Natural killer cell (primary cell): ENCODE results near the gene RD3L. TPM values are rescaled to one million over a fixed set of nuclear protein-coding genes. Genes with fewer than 3 reads are reported as not detected.

Source experiments
- ATAC-seq, 3 donors: fragments of 150-1000 bp in 2 of 3; fragments of 200-7000 bp in 1 of 3; cut with Tn5 transposase; 1 replicate in 1 of 3; 2 replicates in 2 of 3; pipeline ENCODE4 v1.10.0; 2021; ENCODE audit warnings: mild to moderate bottlenecking in 2 of 3, moderate library complexity in 2 of 3
- DNase-seq, 2 donors: peaks; one replicate each; pipeline versions ENCODE4 v3.0.0 to v3.0.0-alpha.2; 2013 to 2021; ENCODE audit warnings: mixed read lengths in 1 of 2
- H3K27ac ChIP-seq: one replicate; pipeline ENCODE4 v1.5.1; 2013; ENCODE audit warnings: mild to moderate bottlenecking, low read length
- H3K27me3 ChIP-seq: one replicate; pipeline ENCODE4 v1.6.1; 2013; ENCODE audit warnings: low read length; ENCODE audit not compliant: control insufficient read depth, insufficient read depth
- H3K36me3 ChIP-seq: one replicate; pipeline ENCODE4 v1.6.1; 2013; ENCODE audit warnings: low read length; ENCODE audit not compliant: control insufficient read depth, insufficient read depth
- H3K4me1 ChIP-seq: one replicate; pipeline ENCODE4 v1.6.1; 2013; ENCODE audit warnings: low read length; ENCODE audit not compliant: control insufficient read depth, insufficient read depth
- H3K4me3 ChIP-seq: one replicate; pipeline ENCODE4 v1.5.1; 2013; ENCODE audit warnings: low read length
- H3K9me3 ChIP-seq: one replicate; pipeline ENCODE4 v1.6.1; 2013; ENCODE audit warnings: low read length; ENCODE audit not compliant: control insufficient read depth, insufficient read depth
- H3K27ac Mint-ChIP-seq, 2 donors: one replicate each; pipeline ENCODE4 v1.8.0; 2022; ENCODE audit warnings: mild to moderate bottlenecking in 2 of 2, mixed read lengths in 2 of 2, moderate library complexity in 1 of 2
- H3K27me3 Mint-ChIP-seq, 2 donors: one replicate each; pipeline ENCODE4 v1.8.0; 2022; ENCODE audit warnings: low read depth in 2 of 2, mixed read lengths in 2 of 2
- H3K36me3 Mint-ChIP-seq: one replicate; pipeline ENCODE4 v1.8.0; 2022; ENCODE audit warnings: mixed read lengths
- H3K4me1 Mint-ChIP-seq, 2 donors: one replicate each; pipeline ENCODE4 v1.8.0; 2022; ENCODE audit warnings: mixed read lengths in 2 of 2
- H3K4me3 Mint-ChIP-seq: one replicate; pipeline ENCODE4 v1.8.0; 2022; ENCODE audit warnings: mild to moderate bottlenecking, moderate library complexity, mixed read lengths
- H3K9me3 Mint-ChIP-seq, 2 donors: one replicate each; pipeline ENCODE4 v1.8.0; 2022; ENCODE audit warnings: mixed read lengths in 2 of 2
- WGBS: methylation state at CpG from one replicate; pipeline ENCODE4 v1.1.7; 2013; ENCODE audit warnings: missing lambda C conversion rate; ENCODE audit not compliant: insufficient coverage; 5-methylcytosine and 5-hydroxymethylcytosine counted together
- intact Hi-C: fragments of 100-400 bp; cut with micrococcal nuclease; formaldehyde crosslinking; loops from one replicate; pipeline ENCODE4 v1.14.2; 2022
- total RNA-seq, 4 donors: library from RNA; stranded (reverse); fragments of 120-200 nt in 1 of 4; gene quantifications; one replicate each; pipeline versions ENCODE4 v1.2.3 to v1.2.4, GENCODE V29; 2013 to 2022
- TF ChIP-seq, protein P1 (sequence below): fragments of 200-600 bp; IDR thresholded peaks from one replicate; pipeline ENCODE4 v1.8.0; 2022; ENCODE audit warnings: antibody characterized with exemption

The RD3L gene
- total RNA-seq, 3 donors from 2014 or later (not counting 1 experiment from before 2014, with no cell fraction given), result not detected

- H3K9me3 Mint-ChIP-seq, result no peaks in the 10 kb centered on the region
- no peak overlapping the region for H3K4me3 Mint-ChIP-seq
- peaks cover 3% of the 10 kb centered on the region for H3K27me3 ChIP-seq
- no peaks in the 10 kb centered on the region for H3K4me1 Mint-ChIP-seq
- TF ChIP-seq, protein P1, sequence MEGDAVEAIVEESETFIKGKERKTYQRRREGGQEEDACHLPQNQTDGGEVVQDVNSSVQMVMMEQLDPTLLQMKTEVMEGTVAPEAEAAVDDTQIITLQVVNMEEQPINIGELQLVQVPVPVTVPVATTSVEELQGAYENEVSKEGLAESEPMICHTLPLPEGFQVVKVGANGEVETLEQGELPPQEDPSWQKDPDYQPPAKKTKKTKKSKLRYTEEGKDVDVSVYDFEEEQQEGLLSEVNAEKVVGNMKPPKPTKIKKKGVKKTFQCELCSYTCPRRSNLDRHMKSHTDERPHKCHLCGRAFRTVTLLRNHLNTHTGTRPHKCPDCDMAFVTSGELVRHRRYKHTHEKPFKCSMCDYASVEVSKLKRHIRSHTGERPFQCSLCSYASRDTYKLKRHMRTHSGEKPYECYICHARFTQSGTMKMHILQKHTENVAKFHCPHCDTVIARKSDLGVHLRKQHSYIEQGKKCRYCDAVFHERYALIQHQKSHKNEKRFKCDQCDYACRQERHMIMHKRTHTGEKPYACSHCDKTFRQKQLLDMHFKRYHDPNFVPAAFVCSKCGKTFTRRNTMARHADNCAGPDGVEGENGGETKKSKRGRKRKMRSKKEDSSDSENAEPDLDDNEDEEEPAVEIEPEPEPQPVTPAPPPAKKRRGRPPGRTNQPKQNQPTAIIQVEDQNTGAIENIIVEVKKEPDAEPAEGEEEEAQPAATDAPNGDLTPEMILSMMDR, result no peak
- no peak overlapping the region for H3K27ac Mint-ChIP-seq
- ATAC-seq (no peak), DNase-seq (no peak)
- no peaks in the 10 kb centered on the region for H3K4me1 ChIP-seq
- H3K27me3 Mint-ChIP-seq, result peaks cover 24 to 38% of the 10 kb centered on the region in 2 donors
- no peak overlapping the region for H3K4me3 ChIP-seq
- no peaks in the 10 kb centered on the region for H3K9me3 ChIP-seq
- H3K36me3 ChIP-seq, result no peaks in the 10 kb centered on the region
- intact Hi-C loops, result no loop called here
- H3K36me3 Mint-ChIP-seq, result no peaks in the 10 kb centered on the region
- 80% methylated on average over 7 of the region's 7 CpGs for WGBS
- no peak overlapping the region for H3K27ac ChIP-seq
These were observed 867 bp downstream of the RD3L start for GRCh38 chr14:103941462-103941861.

GRCh38 chr14:103935102-103935501 lies 7.2 kb downstream of the RD3L start:
- Mint-ChIP-seq H3K4me1 (no peaks in the 10 kb centered on the region), H3K27ac (no peak overlapping the region), H3K9me3 (no peaks in the 10 kb centered on the region), H3K27me3 (peaks cover 6 to 8% of the 10 kb centered on the region in 2 donors), H3K4me3 (no peak overlapping the region), H3K36me3 (no peaks in the 10 kb centered on the region)
- TF ChIP-seq, protein P1, result no peak
- ATAC-seq (no peak), DNase-seq (no peak)
- no peaks in the 10 kb centered on the region for H3K36me3 ChIP-seq
- no peak overlapping the region for H3K4me3 ChIP-seq
- H3K27me3 ChIP-seq, result peaks cover 3% of the 10 kb centered on the region
- H3K4me1 ChIP-seq, result no peaks in the 10 kb centered on the region
- H3K27ac ChIP-seq, result no peak overlapping the region
- WGBS, result 94% methylated on average over 2 of the region's 2 CpGs
- intact Hi-C loops, result no loop called here
- no peaks in the 10 kb centered on the region for H3K9me3 ChIP-seq

GRCh38 chr14:103932791-103933490 lies 9.4 kb downstream of the RD3L start:
- H3K27ac ChIP-seq, result no peak overlapping the region

More at GRCh38 chr14:103932791-103933490, 9.4 kb downstream of the RD3L start:
- no peaks in the 10 kb centered on the region for H3K9me3 ChIP-seq
- Mint-ChIP-seq H3K4me1 (no peaks in the 10 kb centered on the region), H3K9me3 (no peaks in the 10 kb centered on the region), H3K36me3 (no peaks in the 10 kb centered on the region), H3K27ac (no peak overlapping the region), H3K4me3 (no peak overlapping the region), H3K27me3 (peaks cover 0 to 7% of the 10 kb centered on the region in 2 donors)
- WGBS, result 81% methylated on average over 10 of the region's 11 CpGs
- H3K4me1 ChIP-seq, result no peaks in the 10 kb centered on the region
- no peak overlapping the region for H3K4me3 ChIP-seq
- H3K27me3 ChIP-seq, result no peaks in the 10 kb centered on the region
- TF ChIP-seq, protein P1, result no peak
- intact Hi-C loops, result no loop called here
- ATAC-seq, result no peak
- H3K36me3 ChIP-seq, result no peaks in the 10 kb centered on the region
- no peak for DNase-seq
